Activated CD4-positive, alpha-beta memory T cell treated with anti-CD3 and anti-CD28 coated beads, Interleukin-2, amount 10 ng/mL, durations not matched to agents 7 days and 5 days (primary cell): ENCODE results near the gene CABLES1. TPM values are rescaled to one million over a fixed set of nuclear protein-coding genes. Genes with fewer than 3 reads are reported as not detected.
"Not testable (repeated sequence)": the region's sequence is repeated elsewhere in the genome, so short reads cannot be mapped to it uniquely, and the experiment has no call there.

Source experiments
- CTCF ChIA-PET: fragments of 350-600 bp; sonication (Branson Sonifier 250); formaldehyde crosslinking; loops from one replicate; lab custom pipeline; 2021; ENCODE audit warnings: antibody characterized with exemption, inconsistent platforms; lab: Charles Lee
- POLR2A ChIA-PET: fragments of 350-600 bp; sonication (Branson Sonifier 250); formaldehyde crosslinking; loops from one replicate; lab custom pipeline; 2021; ENCODE audit warnings: antibody characterized with exemption; lab: Charles Lee
- DNase-seq: peaks from one replicate; pipeline ENCODE4 v3.0.0-alpha.2; 2020
- H3K27ac Mint-ChIP-seq: one replicate; pipeline ENCODE4 v1.8.0; 2021; ENCODE audit warnings: mild to moderate bottlenecking, mixed read lengths
- H3K27me3 Mint-ChIP-seq: one replicate; pipeline ENCODE4 v1.8.0; 2021; ENCODE audit warnings: mixed read lengths
- H3K36me3 Mint-ChIP-seq: one replicate; pipeline ENCODE4 v1.8.0; 2021; ENCODE audit warnings: low read depth, mixed read lengths
- H3K4me1 Mint-ChIP-seq: one replicate; pipeline ENCODE4 v1.8.0; 2021; ENCODE audit warnings: mixed read lengths
- H3K4me3 Mint-ChIP-seq: one replicate; pipeline ENCODE4 v1.8.0; 2021; ENCODE audit warnings: mild to moderate bottlenecking, mixed read lengths
- H3K9me3 Mint-ChIP-seq: one replicate; pipeline ENCODE4 v1.8.0; 2021; ENCODE audit warnings: mixed read lengths
- total RNA-seq, 2 experiments: library from RNA; stranded (reverse); gene quantifications; one replicate each; pipeline ENCODE4 v1.2.3, GENCODE V29; 2021

CABLES1 gene
- total RNA-seq = 1 to 10 TPM; 2.7 to 2.8 TPM

- H3K27ac Mint-ChIP-seq = no peak within 1 kb of the TSS
- H3K4me3 Mint-ChIP-seq = peak within 1 kb of the TSS; percentile 69
- no peaks in the 10 kb centered on the region for H3K36me3 Mint-ChIP-seq
- ChIA-PET CTCF (interaction anchor here (2.3 to 5.4 kb wide), 3 partner anchors 104 to 278 kb away, joined by 11 to 37 read pairs (median 11); no protein-coding TSS in a partner anchor), POLR2A (interaction anchor here (1.1 to 1.6 kb wide), 3 partner anchors 55 to 186 kb away, joined by 3 read pairs; no protein-coding TSS in a partner anchor)
- DNase-seq = peak; percentile 30
- H3K4me1 Mint-ChIP-seq = peaks cover 17% of the 10 kb centered on the region
- H3K9me3 Mint-ChIP-seq = no peaks in the 10 kb centered on the region
- peaks cover 51% of the 10 kb centered on the region for H3K27me3 Mint-ChIP-seq
These were observed at the start of gene CABLES1 for GRCh38 chr18:23134780-23135549. CABLES1 (plus strand) TSS chr18:23135485; CDS start chr18:23135763, 278 bp downstream.

- CTCF ChIA-PET = interaction anchor here (1.0 to 1.4 kb wide), 2 partner anchors 22 to 411 kb away, joined by 3 read pairs; no protein-coding TSS in a partner anchor
- Mint-ChIP-seq H3K27me3 (peaks cover 22% of the 10 kb centered on the region), H3K4me3 (no peak overlapping the region), H3K36me3 (no peaks in the 10 kb centered on the region), H3K27ac (no peak overlapping the region), H3K9me3 (no peaks in the 10 kb centered on the region), H3K4me1 (peaks cover 9% of the 10 kb centered on the region)
- DNase-seq = no peak
- POLR2A ChIA-PET = no interaction called here
These were observed 47.9 kb upstream of the CABLES1 start for GRCh38 chr18:23087352-23087751.

- ChIA-PET POLR2A (no interaction called here), CTCF (interaction anchor here (1.0 kb wide), 1 partner anchor 410 kb away, joined by 3 read pairs; no protein-coding TSS in a partner anchor)
- Mint-ChIP-seq H3K9me3 (no peaks in the 10 kb centered on the region), H3K27ac (no peak overlapping the region), H3K27me3 (peaks cover 22% of the 10 kb centered on the region), H3K4me3 (no peak overlapping the region), H3K36me3 (no peaks in the 10 kb centered on the region), H3K4me1 (peaks cover 10% of the 10 kb centered on the region)
- DNase-seq = no peak
These were observed 47.0 kb upstream of the CABLES1 start for GRCh38 chr18:23088310-23088709.

- H3K4me3 Mint-ChIP-seq = not testable (repeated sequence)
- CTCF ChIA-PET = interaction anchor here (0.8 to 1.9 kb wide), 2 partner anchors 40 to 60 kb away, joined by 4 to 7 read pairs; no protein-coding TSS in a partner anchor
These were observed 44.0 kb upstream of the CABLES1 start for GRCh38 chr18:23091017-23091993.

GRCh38 chr18:23092121-23092520, 43.2 kb upstream of the CABLES1 start:
- no peak overlapping the region for H3K4me3 Mint-ChIP-seq
- ChIA-PET POLR2A (no interaction called here), CTCF (interaction anchor here (0.8 to 1.9 kb wide), 2 partner anchors 39 to 60 kb away, joined by 4 to 7 read pairs; no protein-coding TSS in a partner anchor)
- H3K27ac Mint-ChIP-seq = no peak overlapping the region
- H3K4me1 Mint-ChIP-seq = peaks cover 10% of the 10 kb centered on the region
- H3K27me3 Mint-ChIP-seq = peaks cover 6% of the 10 kb centered on the region
- no peaks in the 10 kb centered on the region for H3K9me3 Mint-ChIP-seq
- H3K36me3 Mint-ChIP-seq = no peaks in the 10 kb centered on the region
- no peak for DNase-seq

More at GRCh38 chr18:23091017-23091993, 44.0 kb upstream of the CABLES1 start:
- Mint-ChIP-seq H3K27me3 (peaks cover 11% of the 10 kb centered on the region), H3K4me1 (peaks cover 10% of the 10 kb centered on the region)
- H3K27ac Mint-ChIP-seq, H3K36me3 Mint-ChIP-seq, POLR2A ChIA-PET, H3K9me3 Mint-ChIP-seq, DNase-seq: not testable (repeated sequence)

- peaks cover 10% of the 10 kb centered on the region for H3K4me1 Mint-ChIP-seq
- H3K36me3 Mint-ChIP-seq, DNase-seq, H3K4me3 Mint-ChIP-seq, H3K27ac Mint-ChIP-seq, CTCF ChIA-PET, H3K27me3 Mint-ChIP-seq, H3K9me3 Mint-ChIP-seq, POLR2A ChIA-PET: not testable (repeated sequence)
These were observed 42.2 kb upstream of the CABLES1 start for GRCh38 chr18:23093130-23093529.

GRCh38 chr18:23093772-23094171, 41.5 kb upstream of the CABLES1 start:
- DNase-seq = no peak
- ChIA-PET CTCF (no interaction called here), POLR2A (no interaction called here)
- Mint-ChIP-seq H3K4me3 (no peak overlapping the region), H3K36me3 (no peaks in the 10 kb centered on the region), H3K9me3 (no peaks in the 10 kb centered on the region), H3K4me1 (peaks cover 10% of the 10 kb centered on the region), H3K27me3 (peaks cover 2% of the 10 kb centered on the region), H3K27ac (no peak overlapping the region)

GRCh38 chr18:23094411-23095190, 40.7 kb upstream of the CABLES1 start:
- CTCF ChIA-PET = no interaction called here
- POLR2A ChIA-PET = no interaction called here
- Mint-ChIP-seq H3K9me3 (no peaks in the 10 kb centered on the region), H3K4me1 (peaks cover 10% of the 10 kb centered on the region), H3K27me3 (peaks cover 2% of the 10 kb centered on the region), H3K4me3 (no peak overlapping the region), H3K36me3 (no peaks in the 10 kb centered on the region), H3K27ac (no peak overlapping the region)
- no peak for DNase-seq

- CTCF ChIA-PET = no interaction called here
- no peak overlapping the region for H3K4me3 Mint-ChIP-seq
- POLR2A ChIA-PET = no interaction called here
- peaks cover 2% of the 10 kb centered on the region for H3K27me3 Mint-ChIP-seq
- H3K4me1 Mint-ChIP-seq = peaks cover 8% of the 10 kb centered on the region
- H3K9me3 Mint-ChIP-seq = no peaks in the 10 kb centered on the region
- DNase-seq = no peak
- H3K36me3 Mint-ChIP-seq = no peaks in the 10 kb centered on the region
- no peak overlapping the region for H3K27ac Mint-ChIP-seq
These were observed 39.8 kb upstream of the CABLES1 start for GRCh38 chr18:23095463-23095862.

- H3K4me3 Mint-ChIP-seq, DNase-seq, H3K9me3 Mint-ChIP-seq, H3K36me3 Mint-ChIP-seq, H3K4me1 Mint-ChIP-seq, CTCF ChIA-PET, POLR2A ChIA-PET, H3K27ac Mint-ChIP-seq, H3K27me3 Mint-ChIP-seq: not testable (repeated sequence)
These were observed 38.3 kb upstream of the CABLES1 start for GRCh38 chr18:23097016-23097415.

GRCh38 chr18:23099621-23100020, 35.7 kb upstream of the CABLES1 start:
- Mint-ChIP-seq H3K4me3 (no peak overlapping the region), H3K27me3 (peaks cover 4% of the 10 kb centered on the region), H3K27ac (no peak overlapping the region), H3K36me3 (no peaks in the 10 kb centered on the region), H3K4me1 (no peaks in the 10 kb centered on the region), H3K9me3 (no peaks in the 10 kb centered on the region)
- DNase-seq = no peak
- CTCF ChIA-PET = no interaction called here
- POLR2A ChIA-PET = no interaction called here

- ChIA-PET POLR2A (no interaction called here), CTCF (interaction anchor here (0.6 to 1.3 kb wide), 3 partner anchors 11 to 70 kb away, joined by 3 to 5 read pairs (median 3); no protein-coding TSS in a partner anchor)
- no peak for DNase-seq
- Mint-ChIP-seq H3K4me3 (no peak overlapping the region), H3K9me3 (no peaks in the 10 kb centered on the region), H3K27me3 (peaks cover 10% of the 10 kb centered on the region), H3K36me3 (no peaks in the 10 kb centered on the region), H3K4me1 (no peaks in the 10 kb centered on the region), H3K27ac (no peak overlapping the region)
These were observed 33.3 kb upstream of the CABLES1 start for GRCh38 chr18:23101861-23102432.
